NCI-H345 (cell line): ENCODE measurements around the gene SFXN1.

Source experiments
- DNase-seq: peaks from one replicate; lab custom pipeline; 2025; lab: John Stamatoyannopoulos, UW

Gene SFXN1

GRCh38 chr5:175575301-175575700 lies 96.9 kb downstream of the SFXN1 start:
- no peak for DNase-seq

- no peak for DNase-seq
Observed at GRCh38 chr5:175576096-175576495, 97.7 kb downstream of the SFXN1 start.

GRCh38 chr5:175576591-175576990 lies 98.2 kb downstream of the SFXN1 start:
- no peak for DNase-seq
